Mesenchymal stem cell (in vitro differentiated cells and primary cell): ENCODE data around the gene SLFN12L.

Experiments used
- DNase-seq: peaks from one replicate; pipeline ENCODE4 v3.0.0-alpha.2; 2013
- H2AFZ ChIP-seq: one replicate; pipeline ENCODE4 v1.6.1; 2013; ENCODE audit warnings: low read depth, mild to moderate bottlenecking, control low read depth, inconsistent platforms, low read length, moderate library complexity
- H2AK5ac ChIP-seq: 2 replicates; pipeline ENCODE4 v1.6.1; 2013; ENCODE audit warnings: low read length, moderate library complexity, mild to moderate bottlenecking, inconsistent platforms; ENCODE audit not compliant: severe bottlenecking
- H2BK120ac ChIP-seq: one replicate; pipeline ENCODE4 v1.6.1; 2013; ENCODE audit warnings: low read depth, mild to moderate bottlenecking, inconsistent platforms, low read length, moderate library complexity
- H2BK12ac ChIP-seq, 2 experiments: one replicate each; pipeline ENCODE4 v1.6.1; 2013; ENCODE audit warnings: inconsistent platforms in 2 of 2, low read length in 2 of 2, mild to moderate bottlenecking in 2 of 2, moderate library complexity in 2 of 2, control low read depth in 1 of 2
- H2BK15ac ChIP-seq: one replicate; pipeline ENCODE4 v1.6.1; 2013; ENCODE audit warnings: mild to moderate bottlenecking, low read depth, inconsistent platforms; ENCODE audit not compliant: poor library complexity, severe bottlenecking
- H2BK5ac ChIP-seq: 2 replicates; pipeline ENCODE4 v1.6.1; 2013; ENCODE audit warnings: low read depth, mild to moderate bottlenecking, low read length, control low read depth, inconsistent platforms; ENCODE audit not compliant: poor library complexity, severe bottlenecking
- H3K14ac ChIP-seq, 2 experiments: one replicate each; pipeline ENCODE4 v1.6.1; 2013; ENCODE audit warnings: inconsistent platforms in 2 of 2, low read length in 2 of 2, control low read depth in 1 of 2, mild to moderate bottlenecking in 1 of 2, moderate library complexity in 1 of 2
- H3K18ac ChIP-seq, 2 experiments: one replicate each; pipeline ENCODE4 v1.6.1; 2013; ENCODE audit warnings: inconsistent platforms in 2 of 2, low read length in 2 of 2, control low read depth in 1 of 2, low read depth in 1 of 2, mild to moderate bottlenecking in 1 of 2
- H3K23ac ChIP-seq, 2 experiments: one replicate each; pipeline ENCODE4 v1.6.1; 2013; ENCODE audit warnings: inconsistent platforms in 2 of 2, low read length in 2 of 2, mild to moderate bottlenecking in 2 of 2, moderate library complexity in 2 of 2, control low read depth in 1 of 2
- H3K27ac ChIP-seq: 2 replicates; pipeline ENCODE4 v1.5.1; 2013; ENCODE audit warnings: mild to moderate bottlenecking, moderate library complexity, low read length, control low read depth, inconsistent platforms; ENCODE audit not compliant: poor library complexity, severe bottlenecking
- H3K27me3 ChIP-seq, 2 experiments: 2 replicates each; pipeline versions ENCODE4 v1.6.1 to v1.7.0; 2013; ENCODE audit warnings: low read length in 2 of 2, mild to moderate bottlenecking in 2 of 2, moderate library complexity in 2 of 2, control low read depth in 1 of 2, inconsistent platforms in 1 of 2; ENCODE audit not compliant: control insufficient read depth in 1 of 2, insufficient read depth in 1 of 2
- H3K36me3 ChIP-seq, 2 experiments: 2 replicates each; pipeline versions ENCODE4 v1.6.1 to v1.7.0; 2013; ENCODE audit warnings: low read length in 2 of 2, control low read depth in 1 of 2, inconsistent platforms in 1 of 2, low read depth in 1 of 2, mild to moderate bottlenecking in 1 of 2; ENCODE audit not compliant: insufficient read depth in 2 of 2, control insufficient read depth in 1 of 2
- H3K4ac ChIP-seq, 2 experiments: one replicate each; pipeline ENCODE4 v1.6.1; 2013; ENCODE audit warnings: inconsistent platforms in 2 of 2, low read length in 2 of 2, mild to moderate bottlenecking in 2 of 2, moderate library complexity in 2 of 2, control low read depth in 1 of 2, low read depth in 1 of 2
- H3K4me1 ChIP-seq: 2 replicates; pipeline ENCODE4 v1.6.1; 2013; ENCODE audit warnings: low read depth, low read length, control low read depth; ENCODE audit not compliant: control insufficient read depth, insufficient read depth
- H3K4me2 ChIP-seq: 2 replicates; pipeline ENCODE4 v1.6.1; 2013; ENCODE audit warnings: low read length, mild to moderate bottlenecking, inconsistent platforms; ENCODE audit not compliant: poor library complexity, severe bottlenecking
- H3K4me3 ChIP-seq, 2 experiments: 2 replicates each; pipeline versions ENCODE4 v1.5.1 to v1.7.0; 2013; ENCODE audit warnings: low read length in 2 of 2, mild to moderate bottlenecking in 2 of 2, control low read depth in 1 of 2, low read depth in 1 of 2; ENCODE audit not compliant: insufficient read depth in 1 of 2
- H3K79me1 ChIP-seq: replicated peaks from 2 replicates; pipeline ENCODE4 v1.6.1; 2013; ENCODE audit warnings: mild to moderate bottlenecking, control low read depth, low read length, inconsistent platforms; ENCODE audit not compliant: poor library complexity, severe bottlenecking
- H3K9ac ChIP-seq: 2 replicates; pipeline ENCODE4 v1.7.0; 2013; ENCODE audit warnings: mild to moderate bottlenecking, low read length, moderate library complexity
- H3K9me3 ChIP-seq: 2 replicates; pipeline ENCODE4 v1.7.0; 2013; ENCODE audit warnings: mild to moderate bottlenecking, low read length; ENCODE audit not compliant: control insufficient read depth
- H4K8ac ChIP-seq: one replicate; pipeline ENCODE4 v1.6.1; 2013; ENCODE audit warnings: inconsistent platforms, mild to moderate bottlenecking, low read length, moderate library complexity
- H4K91ac ChIP-seq: one replicate; pipeline ENCODE4 v1.6.1; 2013; ENCODE audit warnings: mild to moderate bottlenecking, low read length, inconsistent platforms
- WGBS: methylation state at CpG from one replicate; pipeline ENCODE4 v1.1.7; 2013; ENCODE audit warnings: mixed read lengths; 5-methylcytosine and 5-hydroxymethylcytosine counted together

SLFN12L gene

GRCh38 chr17:35496451-35497290 is 40.8 kb downstream of the SLFN12L start:
- Histone ChIP-seq H3K27me3 (peaks cover 85 to 89% of the 10 kb centered on the region in 2 experiments), H3K18ac (no peak overlapping the region), H2BK5ac (no peak overlapping the region), H3K4me3 (no peak overlapping the region), H3K4ac (no peak overlapping the region), H3K79me1 (no peaks in the 10 kb centered on the region), H2BK12ac (no peak overlapping the region), H3K36me3 (no peaks in the 10 kb centered on the region), H3K4me1 (peaks cover 6% of the 10 kb centered on the region), H4K91ac (no peak overlapping the region), H3K23ac (no peak overlapping the region), H2BK120ac (no peak overlapping the region), H4K8ac (no peak overlapping the region), H3K27ac (no peak overlapping the region), H2AK5ac (no peak overlapping the region), H2AFZ (no peak overlapping the region), H3K4me2 (no peak overlapping the region), H2BK15ac (no peak overlapping the region), H3K14ac (no peak overlapping the region), H3K9ac (no peak overlapping the region), H3K9me3 (no peaks in the 10 kb centered on the region)
- WGBS: 9% methylated on average over 28 of the region's 30 CpGs
- no peak for DNase-seq

GRCh38 chr17:35493040-35493439 is 44.4 kb downstream of the SLFN12L start:
- no peak overlapping the region for H2BK15ac ChIP-seq
- DNase-seq: no peak

GRCh38 chr17:35491417-35491816 is 46.1 kb downstream of the SLFN12L start:
- Histone ChIP-seq H3K4me1 (peaks cover 4% of the 10 kb centered on the region), H2AFZ (no peak overlapping the region), H3K18ac (no peak overlapping the region), H3K4ac (no peak overlapping the region), H3K23ac (no peak overlapping the region), H2BK5ac (no peak overlapping the region), H2BK15ac (no peak overlapping the region), H3K27me3 (peaks cover 89 to 90% of the 10 kb centered on the region in 2 experiments), H3K9ac (no peak overlapping the region), H3K79me1 (no peaks in the 10 kb centered on the region), H2BK120ac (no peak overlapping the region), H3K4me3 (no peak overlapping the region), H2BK12ac (no peak overlapping the region), H3K27ac (no peak overlapping the region), H4K8ac (no peak overlapping the region), H3K14ac (no peak overlapping the region), H3K4me2 (no peak overlapping the region), H2AK5ac (no peak overlapping the region), H4K91ac (no peak overlapping the region), H3K36me3 (no peaks in the 10 kb centered on the region), H3K9me3 (no peaks in the 10 kb centered on the region)
- no peak for DNase-seq
- WGBS: 10% methylated on average over 2 of the region's 3 CpGs

More at GRCh38 chr17:35493040-35493439, 44.4 kb downstream of the SLFN12L start:
- Histone ChIP-seq H2BK120ac (no peak overlapping the region), H3K9ac (no peak overlapping the region), H3K4me3 (no peak overlapping the region), H3K36me3 (no peaks in the 10 kb centered on the region), H3K27me3 (peaks cover 90 to 99% of the 10 kb centered on the region in 2 experiments), H3K4me2 (no peak overlapping the region), H3K4ac (no peak overlapping the region), H3K27ac (no peak overlapping the region), H3K4me1 (peaks cover 5% of the 10 kb centered on the region), H2BK12ac (no peak overlapping the region), H2AK5ac (no peak overlapping the region), H2BK5ac (no peak overlapping the region), H4K91ac (no peak overlapping the region), H4K8ac (no peak overlapping the region), H3K14ac (no peak overlapping the region), H3K79me1 (no peaks in the 10 kb centered on the region), H3K18ac (no peak overlapping the region), H3K23ac (no peak overlapping the region), H3K9me3 (no peaks in the 10 kb centered on the region), H2AFZ (no peak overlapping the region)
- no CpG with 5 or more reads among the region's 2 CpGs for WGBS

- Histone ChIP-seq H2BK15ac (no peak overlapping the region), H3K18ac (no peak overlapping the region), H2AFZ (peak overlapping the region; percentile 23), H2BK5ac (no peak overlapping the region), H3K23ac (no peak overlapping the region), H3K79me1 (no peaks in the 10 kb centered on the region), H3K36me3 (no peaks in the 10 kb centered on the region), H3K27me3 (peaks cover 84 to 89% of the 10 kb centered on the region in 2 experiments), H3K4ac (no peak overlapping the region), H3K4me3 (no peak overlapping the region), H2BK120ac (no peak overlapping the region), H3K4me2 (no peak overlapping the region), H2BK12ac (no peak overlapping the region), H3K14ac (no peak overlapping the region), H3K9ac (no peak overlapping the region), H3K9me3 (no peaks in the 10 kb centered on the region), H4K8ac (no peak overlapping the region), H4K91ac (no peak overlapping the region), H3K27ac (no peak overlapping the region), H2AK5ac (no peak overlapping the region), H3K4me1 (peaks cover 2% of the 10 kb centered on the region)
- WGBS: 5% methylated on average over 18 of the region's 18 CpGs
- no peak for DNase-seq
These were observed 47.5 kb downstream of the SLFN12L start for GRCh38 chr17:35489944-35490343.
